KG1 (cell line): ENCODE results near the gene NCOR2.
A peak's percentile ranks its signal among the peaks of the same experiment; 100 is the strongest.

Experiments used
- DNase-seq: peaks from one replicate; lab custom pipeline; 2025; lab: John Stamatoyannopoulos, UW

The NCOR2 gene

GRCh38 chr12:124559182-124560017 lies 8.0 kb downstream of the NCOR2 start:
- DNase-seq: no peak

GRCh38 chr12:124558313-124558712 lies 9.1 kb downstream of the NCOR2 start:
- DNase-seq: no peak

DNA sequence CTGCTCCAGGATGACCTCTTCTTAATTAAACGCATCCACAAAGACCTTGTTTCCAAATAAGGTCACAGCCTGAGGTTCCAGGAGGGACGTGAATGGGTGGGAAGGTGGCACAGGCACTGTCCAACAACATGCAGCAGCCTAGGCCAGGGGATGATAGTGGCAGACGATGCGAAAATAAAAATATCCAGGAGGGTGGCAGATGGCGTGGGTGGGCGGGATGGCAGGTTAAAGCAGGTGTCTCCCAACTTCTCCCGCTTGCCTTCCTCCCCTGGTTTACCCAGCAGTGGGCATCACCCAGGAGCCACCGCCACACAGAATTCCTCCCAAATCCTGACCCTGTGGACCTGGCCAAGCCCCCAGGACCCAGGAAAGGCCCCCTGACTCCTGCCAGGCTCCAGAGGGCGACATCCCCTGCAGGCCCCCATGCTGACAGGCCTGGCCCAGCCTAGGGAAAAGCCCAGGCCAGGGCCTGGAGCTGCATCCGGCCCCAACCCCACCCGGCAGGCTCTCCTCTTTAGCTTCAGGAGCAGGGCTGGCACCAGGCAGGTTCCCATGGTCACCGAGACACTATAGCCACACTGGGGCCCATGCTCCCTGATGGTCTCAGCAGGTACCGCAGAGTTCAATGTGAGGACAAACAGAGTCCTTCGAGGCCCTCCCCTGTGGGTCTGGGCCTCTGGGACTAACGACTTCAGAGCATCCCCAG lies 9.7 kb downstream of the NCOR2 start:
- DNase-seq: no peak

- DNase-seq: no peak
These were observed 10.4 kb downstream of the NCOR2 start for GRCh38 chr12:124556896-124557501.

DNA sequence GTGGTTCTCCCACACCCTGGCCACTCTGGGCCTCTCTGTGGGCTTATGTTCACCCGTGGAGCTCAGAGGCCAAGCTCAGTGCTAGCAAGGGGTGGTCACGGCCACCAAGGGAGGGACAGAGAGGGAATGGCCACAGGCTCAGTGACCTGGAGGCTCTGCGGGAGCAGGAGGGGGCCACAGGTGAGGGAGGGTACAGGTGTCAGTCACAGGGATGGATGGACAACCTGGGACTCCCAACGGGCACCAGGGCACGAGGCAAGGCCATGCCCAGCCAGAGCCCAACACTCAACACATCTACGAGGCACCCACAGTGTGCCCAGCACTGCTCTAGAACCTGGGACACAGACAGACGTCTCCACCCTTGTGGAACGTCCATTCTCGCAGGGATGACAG lies 11.3 kb downstream of the NCOR2 start:
- DNase-seq: no peak

GRCh38 chr12:124555168-124556073 lies 12.0 kb downstream of the NCOR2 start:
- DNase-seq: no peak

DNA sequence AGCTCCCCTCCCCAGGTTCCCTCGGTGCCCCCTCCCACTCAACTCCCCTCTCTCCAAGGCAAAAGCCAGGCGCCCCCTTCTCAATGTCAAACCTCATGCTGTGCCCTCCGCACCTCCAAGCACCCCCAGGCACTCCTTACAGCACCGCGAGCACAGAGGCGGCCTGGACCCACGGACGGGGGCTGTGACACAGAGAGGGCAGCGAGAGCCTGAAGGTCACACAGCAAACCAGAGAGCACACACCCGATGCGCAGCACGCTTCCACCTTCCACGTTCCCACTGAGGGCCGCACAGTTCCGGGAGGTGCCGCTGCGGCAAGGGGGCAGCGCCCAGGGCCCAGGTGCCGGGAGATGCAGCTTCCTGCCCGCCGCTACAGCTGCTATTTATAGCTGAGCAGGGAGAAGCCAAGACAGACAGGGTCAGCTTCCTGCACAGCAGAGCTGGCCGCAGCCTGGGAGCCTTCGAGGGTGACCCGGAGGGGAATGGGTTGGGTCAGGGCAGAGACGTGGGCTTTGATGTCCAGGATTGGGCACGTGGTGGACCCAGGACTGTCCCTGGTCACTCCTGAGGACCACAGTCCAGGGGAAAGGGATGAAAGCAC lies 12.9 kb downstream of the NCOR2 start:
- no peak for DNase-seq

GRCh38 chr12:124553862-124554428 lies 13.5 kb downstream of the NCOR2 start:
- DNase-seq: no peak

- DNase-seq: peak; percentile 79
These were observed 15.9 kb downstream of the NCOR2 start for GRCh38 chr12:124551268-124552144.

GRCh38 chr12:124550123-124551089 lies 17.0 kb downstream of the NCOR2 start:
- DNase-seq: peak; percentile 62

DNA sequence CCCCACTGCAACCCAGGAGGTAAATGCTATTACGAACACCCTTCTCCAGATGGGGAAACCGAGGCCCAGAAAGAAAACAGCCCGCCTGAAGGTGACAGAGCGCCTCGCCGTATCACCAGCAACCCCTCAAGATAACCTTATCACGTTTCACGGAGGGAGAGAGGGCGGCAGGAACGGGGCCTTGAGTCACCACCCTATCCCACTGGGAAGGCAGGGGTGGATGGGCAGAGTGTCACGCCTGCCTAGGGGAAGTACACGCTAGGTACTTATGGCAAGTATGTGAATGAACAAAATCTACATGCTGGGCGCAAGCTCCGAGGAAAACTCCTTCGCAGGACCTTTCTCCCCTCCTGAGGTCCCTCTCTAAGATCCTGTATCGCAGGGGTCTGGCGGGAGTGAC lies 17.8 kb downstream of the NCOR2 start:
- DNase-seq: no peak

GRCh38 chr12:124548854-124549378 lies 18.5 kb downstream of the NCOR2 start:
- DNase-seq: no peak

DNA sequence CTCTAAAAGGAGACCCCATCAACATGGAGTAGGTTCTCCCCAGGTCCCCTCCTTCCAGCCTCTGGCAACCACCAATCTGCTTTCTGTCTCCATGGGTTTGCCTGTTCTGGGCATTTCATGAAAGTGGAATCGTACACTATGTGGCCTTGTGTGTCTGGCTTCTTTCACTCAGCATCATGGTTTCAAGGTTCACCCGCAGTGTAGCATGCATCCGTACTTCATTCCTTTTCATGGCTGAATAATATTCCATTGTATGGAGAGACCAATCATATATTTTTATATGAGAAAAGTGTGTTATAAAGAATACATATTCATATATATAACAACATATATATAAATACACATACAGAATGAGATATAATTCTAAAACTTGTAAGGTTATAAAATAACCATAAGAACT lies 19.8 kb downstream of the NCOR2 start:
- no peak for DNase-seq

DNA sequence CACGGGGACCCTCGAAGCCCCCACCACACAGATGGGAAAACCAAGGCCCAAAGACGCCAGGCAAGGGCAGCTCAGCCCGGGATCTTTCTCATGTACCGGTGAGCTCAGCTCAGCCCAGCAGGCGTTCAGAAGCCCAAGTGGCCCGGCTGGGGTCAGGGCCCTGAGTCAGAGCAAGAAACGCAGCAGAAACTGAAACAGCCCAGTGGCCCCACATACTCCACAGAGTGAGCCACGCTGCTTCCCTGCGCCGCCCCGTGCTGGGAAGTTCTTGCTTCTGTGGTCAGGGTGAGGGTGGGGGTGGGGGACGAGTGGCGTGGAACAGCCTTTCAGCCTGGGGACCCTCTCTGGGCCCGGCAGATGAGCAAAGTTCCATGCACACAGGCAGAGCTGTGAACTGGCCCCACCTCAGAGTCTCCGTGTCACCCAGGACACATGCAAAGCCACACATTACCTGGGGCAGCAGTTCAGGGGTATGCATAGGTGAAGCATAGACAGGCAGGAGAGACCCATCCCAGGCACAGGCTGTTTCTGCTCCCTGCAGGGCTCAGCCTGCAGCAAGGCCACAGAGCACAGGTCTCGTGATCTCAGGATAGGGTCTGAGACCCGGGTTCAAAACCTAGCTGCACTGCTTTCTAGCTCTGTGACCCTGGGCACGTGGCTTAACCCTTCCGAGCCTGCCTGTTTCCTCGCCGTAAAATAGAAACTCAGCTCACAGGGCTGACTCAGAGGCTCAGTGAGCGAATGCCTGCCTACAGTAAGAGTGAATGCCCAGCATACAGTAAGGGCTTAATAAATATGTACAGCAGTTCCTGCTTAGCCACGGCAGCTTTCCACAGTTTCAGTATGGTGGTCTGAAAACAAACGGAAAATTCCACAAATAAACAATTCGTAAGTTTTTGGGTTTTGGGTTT lies 21.6 kb downstream of the NCOR2 start:
- DNase-seq: peak; percentile 20

GRCh38 chr12:124544983-124545382 lies 22.4 kb downstream of the NCOR2 start:
- no peak for DNase-seq

DNA sequence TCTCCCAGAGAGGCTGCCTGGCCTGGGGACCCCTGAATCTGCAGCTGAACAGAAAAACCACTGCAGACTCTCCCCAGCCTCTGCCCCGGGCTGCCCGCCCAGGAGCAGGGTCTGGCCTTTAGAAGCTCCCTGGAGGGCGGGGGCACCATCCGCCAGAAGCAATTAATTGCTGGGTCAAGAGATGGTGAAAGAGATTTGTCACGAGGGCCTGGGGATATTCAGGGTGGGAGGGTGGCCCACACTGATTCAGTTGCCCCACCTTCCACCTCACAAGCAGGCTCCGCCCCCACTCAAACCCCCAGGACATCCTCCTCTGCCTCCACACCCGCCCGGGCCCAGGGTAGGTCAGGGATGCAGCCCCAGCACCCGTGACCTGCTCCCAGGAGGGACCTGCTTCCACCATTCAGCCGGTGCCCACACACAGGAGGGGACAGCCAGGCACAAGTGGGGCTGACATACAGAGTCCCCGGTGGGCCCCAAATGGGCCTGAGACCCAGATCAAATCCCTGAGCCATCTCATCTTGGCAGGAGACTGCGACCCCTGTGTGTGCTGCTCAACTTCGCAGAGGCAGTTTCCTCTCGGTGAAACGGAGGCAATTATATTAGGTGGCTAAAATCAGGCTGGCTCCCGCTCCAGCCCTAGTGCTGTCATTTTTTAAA lies 23.0 kb downstream of the NCOR2 start:
- no peak for DNase-seq
